Stimulated activated CD8-positive, alpha-beta memory T cell treated with anti-CD3 and anti-CD28 coated beads, Interleukin-4, amount 100 ng/mL, for 1 hour (primary cell): Measurements from ENCODE around the gene TRAF1.

Experiments used
- DNase-seq, 2 donors: peaks; one replicate each; pipeline ENCODE4 v3.0.0-alpha.2; 2020; ENCODE audit warnings: low read depth in 2 of 2, low spot score in 1 of 2

The TRAF1 gene

GRCh38 chr9:120941046-120941770 is 14.6 kb upstream of the TRAF1 start:
- no peak for DNase-seq

GRCh38 chr9:120940573-120940972 is 14.0 kb upstream of the TRAF1 start:
- no peak for DNase-seq

DNA sequence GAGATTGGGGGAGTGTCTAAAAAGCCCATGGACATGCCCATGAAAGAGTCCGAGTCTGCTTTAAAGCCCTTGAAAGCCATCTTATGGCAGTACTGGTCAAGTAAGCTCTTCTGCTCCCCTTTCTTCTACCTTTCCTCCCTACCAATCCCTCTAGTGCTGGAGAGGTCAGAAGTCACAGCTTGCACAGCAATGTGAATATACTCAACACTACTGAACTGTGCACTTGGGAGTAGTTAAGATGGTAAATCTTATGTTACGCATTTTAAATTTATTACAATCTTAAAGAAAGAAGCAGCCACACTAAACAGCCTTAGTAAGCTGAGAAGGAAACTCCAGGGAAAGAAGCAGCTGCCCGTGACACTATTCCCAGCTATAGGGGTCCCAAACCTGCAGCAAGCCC is 12.3 kb upstream of the TRAF1 start:
- DNase-seq, result no peak

GRCh38 chr9:120937596-120937995 is 11.0 kb upstream of the TRAF1 start:
- no peak for DNase-seq

DNA sequence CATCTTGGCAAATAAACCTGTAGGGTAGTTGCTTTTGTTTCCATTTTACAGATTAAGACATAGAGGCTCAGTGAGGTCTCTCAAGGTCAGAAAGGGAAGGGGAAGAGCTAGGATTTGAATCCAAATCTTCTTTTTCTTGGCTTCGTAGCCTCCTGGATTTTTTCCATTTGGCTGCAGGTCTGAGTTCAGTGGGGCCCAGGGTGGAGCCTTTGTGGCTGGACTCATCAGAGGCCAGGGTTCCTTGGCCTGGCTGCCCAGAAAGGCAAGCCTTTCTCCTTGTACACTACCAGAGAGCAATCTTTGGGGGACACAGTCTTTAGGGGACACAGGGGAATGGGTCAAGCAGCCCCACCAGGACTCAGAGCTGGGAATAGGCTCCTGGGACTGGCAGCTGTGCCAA is 10.5 kb upstream of the TRAF1 start:
- no peak for DNase-seq

- DNase-seq, result no peak
These were observed 10.1 kb upstream of the TRAF1 start for GRCh38 chr9:120936764-120937122.

- DNase-seq, result peak; percentile 83 to 84
These were observed 9.6 kb upstream of the TRAF1 start for GRCh38 chr9:120936011-120936763.

DNA sequence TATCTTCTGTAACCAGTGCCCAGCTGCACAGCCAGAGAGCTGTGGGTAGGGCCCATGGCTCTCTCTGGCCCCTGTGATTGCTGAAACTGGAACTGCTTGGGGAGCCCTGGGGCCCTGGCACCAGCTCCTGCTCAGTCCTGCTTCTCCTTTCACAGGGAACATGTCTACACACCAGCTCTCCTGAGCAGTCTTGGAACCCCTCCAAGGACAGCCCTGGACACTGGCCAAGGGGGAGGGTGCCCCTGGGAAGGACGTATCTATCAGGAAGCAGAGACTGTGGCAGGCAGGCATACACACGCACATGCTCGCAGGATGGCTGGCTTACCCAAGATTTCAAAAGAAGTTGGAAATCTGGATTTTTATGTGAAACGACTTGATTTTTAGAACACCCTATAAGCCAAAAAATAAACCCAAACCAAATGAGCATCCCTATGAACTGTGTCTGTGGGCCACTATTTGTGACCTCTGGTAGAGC is 8.8 kb upstream of the TRAF1 start:
- DNase-seq, result no peak

DNA sequence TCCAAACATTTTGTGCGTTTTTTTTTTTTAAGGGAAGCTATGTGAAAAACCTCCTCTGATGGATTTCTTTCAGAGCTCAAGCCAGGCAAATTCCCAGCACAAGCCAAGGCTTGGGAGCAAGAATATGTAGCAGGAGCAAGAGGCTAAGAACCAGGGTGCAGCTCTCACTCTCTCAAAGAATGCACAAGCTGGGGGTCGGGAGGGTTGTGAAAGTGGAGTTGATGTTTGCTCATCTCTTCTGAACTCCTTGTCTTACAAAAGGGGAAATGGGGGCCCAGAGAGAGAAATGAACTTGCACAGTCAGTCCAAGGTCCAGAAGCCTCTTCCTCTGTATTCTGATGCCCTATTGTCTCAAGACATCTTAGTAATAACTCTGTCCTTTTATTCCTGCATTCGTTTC is 7.7 kb upstream of the TRAF1 start:
- DNase-seq, result no peak

- no peak for DNase-seq
These were observed 6.9 kb upstream of the TRAF1 start for GRCh38 chr9:120933310-120934055.

DNA sequence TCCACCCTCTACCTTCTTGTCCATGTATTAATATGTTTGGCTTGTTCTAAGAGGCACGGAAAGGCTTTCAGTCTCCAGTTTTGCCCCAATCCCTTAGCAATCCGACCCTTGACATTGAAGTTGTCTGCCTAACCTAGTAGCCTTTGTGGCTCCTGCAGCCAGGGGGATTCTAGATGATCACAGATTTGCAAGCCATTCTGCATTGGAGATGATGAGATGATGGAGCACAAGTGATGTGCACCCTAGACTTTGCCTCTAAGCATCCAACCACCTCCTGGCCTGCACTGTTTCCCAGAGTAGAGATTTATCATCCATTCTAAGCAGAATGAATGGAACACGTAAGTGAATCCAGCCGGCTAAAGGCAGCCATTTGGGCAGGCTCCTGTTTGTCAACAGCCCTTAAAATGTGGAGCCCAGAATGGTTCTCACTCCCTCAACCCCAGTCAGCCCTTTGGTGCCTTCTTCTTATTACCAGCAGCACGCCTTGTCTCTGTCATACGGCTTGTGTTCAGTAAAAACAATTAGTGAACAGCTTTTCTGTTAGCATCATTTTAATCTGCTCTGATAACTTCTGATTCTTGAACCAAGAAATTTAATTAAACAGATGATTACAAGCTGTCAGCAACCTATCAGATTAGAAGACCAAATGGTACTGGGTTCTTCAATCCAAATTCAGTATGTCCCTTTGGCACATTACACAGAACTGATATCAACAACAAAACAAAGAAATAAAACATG is 5.7 kb upstream of the TRAF1 start:
- DNase-seq, result no peak

GRCh38 chr9:120931231-120932085 is 4.9 kb upstream of the TRAF1 start:
- DNase-seq, result no peak

- no peak for DNase-seq
These were observed 2.7 kb upstream of the TRAF1 start for GRCh38 chr9:120929229-120929791.

GRCh38 chr9:120928483-120929228 is 2.1 kb upstream of the TRAF1 start:
- no peak for DNase-seq

GRCh38 chr9:120928015-120928482 is 1.5 kb upstream of the TRAF1 start:
- DNase-seq, result no peak

DNA sequence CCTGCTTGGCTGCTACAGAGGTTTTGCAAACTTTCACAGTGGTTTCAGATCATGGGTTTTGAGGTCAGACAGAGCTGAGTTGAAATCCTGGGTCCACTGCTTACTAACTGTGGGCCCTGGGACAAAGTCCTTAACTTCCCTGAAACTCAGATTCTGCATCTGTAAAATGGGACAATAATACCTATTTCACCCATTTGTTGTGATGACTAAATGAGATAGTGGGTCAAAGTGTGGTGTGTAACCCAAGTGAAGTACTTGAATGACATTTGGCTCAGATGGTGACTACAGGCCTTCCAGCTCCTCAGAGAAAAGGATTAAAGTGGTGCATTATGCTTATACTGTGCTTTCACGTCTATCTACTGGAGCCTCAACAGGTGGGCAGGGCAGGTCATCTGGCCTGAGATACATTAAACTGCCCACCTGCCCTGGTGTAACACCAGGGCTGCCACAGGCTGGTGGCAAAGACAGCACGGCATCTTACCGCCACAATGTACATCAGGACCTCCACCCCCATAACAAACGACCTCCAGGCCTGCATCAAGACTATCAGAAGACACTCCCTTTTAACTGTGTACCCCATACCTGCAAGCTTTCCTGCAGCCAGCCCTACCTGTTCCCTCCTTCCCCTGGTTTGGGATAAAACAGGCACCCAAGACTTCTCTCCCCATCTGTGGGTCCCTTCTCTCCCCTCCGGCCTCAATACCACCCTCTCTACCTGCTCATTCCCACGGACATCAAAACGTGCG is 846 bp upstream of the TRAF1 start:
- no peak for DNase-seq

GRCh38 chr9:120925535-120926396 is 830 bp downstream of the TRAF1 start:
- no peak for DNase-seq
